CD4-positive, alpha-beta T cell (primary cell): ENCODE measurements around the gene TNFRSF25. TPM values are rescaled to one million over a fixed set of nuclear protein-coding genes. Genes with fewer than 3 reads are reported as not detected.

ENCODE experiments used
- ATAC-seq: fragments of 200-7000 bp; cut with Tn5 transposase; one replicate; pipeline ENCODE4 v1.10.0; 2022; ENCODE audit warnings: mild to moderate bottlenecking; ENCODE audit not compliant: poor library complexity
- CTCF ChIA-PET: fragments of 350-600 bp; sonication (Branson Sonifier 250); formaldehyde crosslinking; loops from one replicate; lab custom pipeline; 2021; ENCODE audit warnings: antibody characterized with exemption, inconsistent platforms; lab: Charles Lee
- POLR2A ChIA-PET: fragments of 350-600 bp; sonication (Branson Sonifier 250); formaldehyde crosslinking; loops from one replicate; lab custom pipeline; 2021; ENCODE audit warnings: antibody characterized with exemption, inconsistent platforms; lab: Charles Lee
- DNase-seq, 14 experiments: peaks; one replicate each; pipeline ENCODE4 v3.0.0-alpha.2; 2013 to 2020; ENCODE audit warnings: mixed read lengths in 2 of 14
- H3K27ac ChIP-seq, 2 donors: one replicate each; pipeline versions ENCODE4 v1.5.1 to v1.7.0; 2013; ENCODE audit warnings: low read length in 2 of 2, low read depth in 1 of 2, mild to moderate bottlenecking in 1 of 2
- H3K27me3 ChIP-seq, 2 experiments: 1 replicate in 1 of 2; 2 replicates in 1 of 2; pipeline versions ENCODE4 v1.6.1 to v1.7.0; 2013; ENCODE audit warnings: low read length in 2 of 2, control low read depth in 1 of 2, mild to moderate bottlenecking in 1 of 2, moderate library complexity in 1 of 2; ENCODE audit not compliant: insufficient read depth in 2 of 2, control insufficient read depth in 1 of 2
- H3K36me3 ChIP-seq: one replicate; pipeline ENCODE4 v1.6.1; 2013; ENCODE audit warnings: low read length, control low read depth; ENCODE audit not compliant: insufficient read depth
- H3K4me1 ChIP-seq: one replicate; pipeline ENCODE4 v1.6.1; 2013; ENCODE audit warnings: low read length, control low read depth; ENCODE audit not compliant: insufficient read depth
- H3K4me3 ChIP-seq: one replicate; pipeline ENCODE4 v1.5.1; 2013; ENCODE audit warnings: mild to moderate bottlenecking, low read length, moderate library complexity
- H3K9me3 ChIP-seq, 2 experiments: 1 replicate in 1 of 2; 2 replicates in 1 of 2; pipeline versions ENCODE4 v1.6.1 to v1.7.0; 2013; ENCODE audit warnings: low read length in 2 of 2, mild to moderate bottlenecking in 2 of 2, control low read depth in 1 of 2, moderate library complexity in 1 of 2; ENCODE audit not compliant: control insufficient read depth in 1 of 2, insufficient read depth in 1 of 2
- H3K27ac Mint-ChIP-seq: one replicate; pipeline ENCODE4 v1.8.0; 2020; ENCODE audit warnings: mixed read lengths
- H3K27me3 Mint-ChIP-seq: one replicate; pipeline ENCODE4 v1.8.0; 2021; ENCODE audit warnings: mixed read lengths
- H3K36me3 Mint-ChIP-seq: one replicate; pipeline ENCODE4 v1.8.0; 2021; ENCODE audit warnings: low read depth, mixed read lengths
- H3K4me1 Mint-ChIP-seq: one replicate; pipeline ENCODE4 v1.8.0; 2021; ENCODE audit warnings: low read depth, mixed read lengths
- H3K4me3 Mint-ChIP-seq: one replicate; pipeline ENCODE4 v1.8.0; 2020; ENCODE audit warnings: mild to moderate bottlenecking, mixed read lengths
- H3K9me3 Mint-ChIP-seq: one replicate; pipeline ENCODE4 v1.8.0; 2020; ENCODE audit warnings: mixed read lengths
- intact Hi-C, 2 experiments: fragments of 100-400 bp; cut with DNase I in 1 of 2; cut with micrococcal nuclease in 1 of 2; formaldehyde crosslinking; loops; one replicate each; pipeline versions ENCODE4 v1.15.1 to v1.9.0; 2023 to 2025; cut with DNase I, micrococcal nuclease
- total RNA-seq, 174 experiments: library from RNA in 2 of 174; stranded (reverse) in 2 of 174; gene quantifications; one replicate each; pipeline ENCODE4 v1.2.3 and lab custom pipeline; 2021 to 2026
- TF ChIP-seq, protein P1 (sequence below): fragments of 200-600 bp; IDR thresholded peaks from one replicate; pipeline ENCODE4 v1.8.0; 2022; ENCODE audit warnings: antibody characterized with exemption, mild to moderate bottlenecking

TNFRSF25 gene
- total RNA-seq, 2 experiments from 2014 or later: 220 to 225 TPM

- Mint-ChIP-seq H3K27ac (no peak overlapping the region), H3K27me3 (peaks cover 31% of the 10 kb centered on the region), H3K4me3 (no peak overlapping the region), H3K9me3 (no peaks in the 10 kb centered on the region), H3K36me3 (no peaks in the 10 kb centered on the region), H3K4me1 (peaks cover 30% of the 10 kb centered on the region)
- Histone ChIP-seq H3K27ac (no peak overlapping the region), H3K36me3 (no peaks in the 10 kb centered on the region), H3K9me3 (peaks cover 0 to 9% of the 10 kb centered on the region in 2 experiments), H3K27me3 (peaks cover 19 to 21% of the 10 kb centered on the region in 2 experiments), H3K4me3 (no peak overlapping the region), H3K4me1 (peaks cover 59% of the 10 kb centered on the region)
- DNase-seq (no peak), ATAC-seq (no peak)
- TF ChIP-seq, protein P1, sequence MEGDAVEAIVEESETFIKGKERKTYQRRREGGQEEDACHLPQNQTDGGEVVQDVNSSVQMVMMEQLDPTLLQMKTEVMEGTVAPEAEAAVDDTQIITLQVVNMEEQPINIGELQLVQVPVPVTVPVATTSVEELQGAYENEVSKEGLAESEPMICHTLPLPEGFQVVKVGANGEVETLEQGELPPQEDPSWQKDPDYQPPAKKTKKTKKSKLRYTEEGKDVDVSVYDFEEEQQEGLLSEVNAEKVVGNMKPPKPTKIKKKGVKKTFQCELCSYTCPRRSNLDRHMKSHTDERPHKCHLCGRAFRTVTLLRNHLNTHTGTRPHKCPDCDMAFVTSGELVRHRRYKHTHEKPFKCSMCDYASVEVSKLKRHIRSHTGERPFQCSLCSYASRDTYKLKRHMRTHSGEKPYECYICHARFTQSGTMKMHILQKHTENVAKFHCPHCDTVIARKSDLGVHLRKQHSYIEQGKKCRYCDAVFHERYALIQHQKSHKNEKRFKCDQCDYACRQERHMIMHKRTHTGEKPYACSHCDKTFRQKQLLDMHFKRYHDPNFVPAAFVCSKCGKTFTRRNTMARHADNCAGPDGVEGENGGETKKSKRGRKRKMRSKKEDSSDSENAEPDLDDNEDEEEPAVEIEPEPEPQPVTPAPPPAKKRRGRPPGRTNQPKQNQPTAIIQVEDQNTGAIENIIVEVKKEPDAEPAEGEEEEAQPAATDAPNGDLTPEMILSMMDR: no peak
- intact Hi-C loops: no loop called here
- ChIA-PET POLR2A (interaction anchor here (3.5 kb wide), 1 partner anchor 66 kb away, joined by 9 read pairs; the partner anchor contains the start of genes NOL9 and TAS1R1), CTCF (interaction anchor here (0.6 to 1.4 kb wide), 2 partner anchors 48 to 156 kb away, joined by 3 to 4 read pairs; no protein-coding TSS in a partner anchor)
Measured at GRCh38 chr1:6488602-6489382, 22.8 kb upstream of the TNFRSF25 start.

DNA sequence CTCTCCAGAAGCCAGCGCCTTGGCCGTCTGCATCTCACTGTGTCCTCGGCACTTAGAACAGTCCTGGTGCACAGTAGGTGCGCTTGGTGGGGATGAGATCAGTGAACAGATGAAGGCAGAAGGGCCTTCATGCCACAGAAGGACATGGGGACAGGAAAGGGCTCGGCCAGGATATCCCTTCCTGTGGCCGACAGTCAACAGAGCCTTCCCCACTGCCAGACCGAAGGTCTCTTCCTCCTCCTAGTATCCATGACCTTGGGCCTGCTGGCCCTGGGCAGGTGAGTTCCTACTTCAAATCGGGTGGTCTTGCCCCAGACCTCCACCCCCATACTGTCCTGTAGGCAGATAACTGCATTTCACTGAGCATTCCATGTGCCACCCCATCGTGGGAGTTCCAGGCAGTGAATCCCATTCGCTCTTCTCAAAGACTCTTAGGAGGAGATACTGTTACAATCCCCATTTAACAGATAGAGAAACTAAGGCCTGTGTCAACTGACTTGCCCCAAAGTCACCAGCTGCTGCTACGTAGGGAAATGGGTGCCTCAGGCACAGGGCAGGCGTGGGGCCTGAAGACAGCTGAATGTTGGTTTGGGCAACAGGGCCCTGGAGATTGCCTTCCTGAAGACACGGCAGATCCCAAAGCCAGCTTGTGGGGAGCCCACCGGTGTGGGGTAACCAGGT is 22.0 kb upstream of the TNFRSF25 start:
- intact Hi-C loops: loop anchor here in 1 of 2 experiments (2.0 kb wide), 1 partner anchor 67 kb away; the partner anchor contains the start of genes NOL9 and TAS1R1
- Histone ChIP-seq H3K9me3 (peaks cover 0 to 9% of the 10 kb centered on the region in 2 experiments), H3K4me1 (peaks cover 53% of the 10 kb centered on the region), H3K36me3 (no peaks in the 10 kb centered on the region), H3K4me3 (no peak overlapping the region), H3K27me3 (peaks cover 19 to 21% of the 10 kb centered on the region in 2 experiments), H3K27ac (no peak overlapping the region)
- POLR2A ChIA-PET: interaction anchor here (3.5 kb wide), 1 partner anchor 67 kb away, joined by 9 read pairs; the partner anchor contains the start of genes NOL9 and TAS1R1
- Mint-ChIP-seq H3K36me3 (no peaks in the 10 kb centered on the region), H3K9me3 (no peaks in the 10 kb centered on the region), H3K27ac (no peak overlapping the region), H3K4me1 (peaks cover 24% of the 10 kb centered on the region), H3K27me3 (peaks cover 32% of the 10 kb centered on the region), H3K4me3 (peak overlapping the region; percentile 42)
- no peak for ATAC-seq
- TF ChIP-seq, protein P1: no peak
- CTCF ChIA-PET: no interaction called here
- DNase-seq: no peak

GRCh38 chr1:6486433-6487011 is 20.5 kb upstream of the TNFRSF25 start:
- peaks cover 43% of the 10 kb centered on the region for H3K4me1 ChIP-seq
- H3K9me3 Mint-ChIP-seq: no peaks in the 10 kb centered on the region
- peaks cover 39% of the 10 kb centered on the region for H3K27me3 Mint-ChIP-seq
- peaks cover 19 to 21% of the 10 kb centered on the region in 2 experiments for H3K27me3 ChIP-seq
- H3K27ac Mint-ChIP-seq: no peak overlapping the region
- peaks cover 0 to 9% of the 10 kb centered on the region in 2 experiments for H3K9me3 ChIP-seq
- TF ChIP-seq, protein P1: peak; percentile 82
- ChIA-PET POLR2A (interaction anchor here (0.6 to 3.5 kb wide), 3 partner anchors 14 to 68 kb away, joined by 3 to 9 read pairs (median 3); partner anchors contain the start of genes NOL9 and TAS1R1), CTCF (interaction anchor here (0.6 to 1.6 kb wide), 7 partner anchors 9 to 160 kb away, joined by 3 to 4 read pairs (median 3); partner anchors contain the start of gene HES2)
- H3K4me3 ChIP-seq: no peak overlapping the region
- DNase-seq (peak; percentile 80 to 92 (median 84)), ATAC-seq (peak; percentile 84)
- peaks cover 14% of the 10 kb centered on the region for H3K4me1 Mint-ChIP-seq
- no peaks in the 10 kb centered on the region for H3K36me3 Mint-ChIP-seq
- H3K36me3 ChIP-seq: no peaks in the 10 kb centered on the region
- intact Hi-C loops: loop anchor here (1.0 to 2.0 kb wide), 3 partner anchors 68 to 160 kb away; partner anchors contain the start of genes NOL9 (in 2 of the 2) and TAS1R1 (in 1 of the 2)
- H3K27ac ChIP-seq: no peak overlapping the region
- peak overlapping the region; percentile 59 for H3K4me3 Mint-ChIP-seq
